C4-2B (cell line): ENCODE results near the gene ACVR2A.

ENCODE experiments used
- H3K27ac ChIP-seq: fragments of 450-650 bp; 2 replicates; pipeline ENCODE4 v1.5.1; 2017
- CTCF ChIP-seq: fragments of 450-650 bp; conservative IDR thresholded peaks from 2 replicates; pipeline ENCODE4 v1.5.1; 2017; ENCODE audit warnings: mild to moderate bottlenecking
- ZFX ChIP-seq: fragments of 450-650 bp; IDR thresholded peaks from 2 replicates; pipeline ENCODE4 v1.6.1; 2017

Gene ACVR2A

GRCh38 chr2:147952118-147952517, 107.3 kb downstream of the ACVR2A start:
- TF ChIP-seq CTCF (no peak), ZFX (no peak)

GRCh38 chr2:147968571-147968970, 123.7 kb downstream of the ACVR2A start:
- H3K27ac ChIP-seq = no peak overlapping the region
- TF ChIP-seq ZFX = no peak
- no peak for TF ChIP-seq CTCF

More at GRCh38 chr2:147952118-147952517, 107.3 kb downstream of the ACVR2A start:
- H3K27ac ChIP-seq = no peak overlapping the region

- H3K27ac ChIP-seq = no peak overlapping the region
- TF ChIP-seq ZFX (no peak), CTCF (no peak)
Measured at GRCh38 chr2:147976102-147976501, 131.3 kb downstream of the ACVR2A start.

- no peak overlapping the region for H3K27ac ChIP-seq
- TF ChIP-seq CTCF (no peak), ZFX (no peak)
Measured at GRCh38 chr2:147977679-147978078, 132.8 kb downstream of the ACVR2A start.
